H1 (cell line): ENCODE data around the gene EFHB. TPM values are rescaled to one million over a fixed set of nuclear protein-coding genes. Genes with fewer than 3 reads are reported as not detected.

Experiments
- CTCF ChIA-PET: fragments of 300-600 bp; sonication (Branson Sonifier 250); formaldehyde crosslinking; loops from one replicate; lab custom pipeline; 2021; ENCODE audit not compliant: partially characterized antibody; lab: Charles Lee
- POLR2A ChIA-PET: fragments of 300-600 bp; sonication (Branson Sonifier 250); formaldehyde crosslinking; loops from one replicate; lab custom pipeline; 2021; ENCODE audit warnings: inconsistent platforms; ENCODE audit not compliant: partially characterized antibody; lab: Charles Lee
- DNase-seq, 2 experiments: peaks; one replicate each; pipeline versions ENCODE4 v3.0.0 to v3.0.0-alpha.2; 2010 to 2022; ENCODE audit warnings: low spot score in 2 of 2, low read depth in 1 of 2, mixed read lengths in 1 of 2
- FAIRE-seq: peaks from 2 replicates; lab custom pipeline; 2011; peaks lifted over from hg19 to GRCh38; lab: Jason Lieb, UNC
- H2AFZ ChIP-seq: 2 replicates; pipeline ENCODE4 v1.8.1; 2012; ENCODE audit warnings: low read length, inconsistent platforms
- H2AK5ac ChIP-seq: 2 replicates; pipeline ENCODE4 v1.6.1; 2013; ENCODE audit warnings: low read depth, low read length
- H2BK120ac ChIP-seq: replicated peaks from 2 replicates; pipeline ENCODE3; 2013; ENCODE audit warnings: low read depth, low read length, inconsistent platforms
- H2BK12ac ChIP-seq: 2 replicates; pipeline ENCODE4 v1.6.1; 2013; ENCODE audit warnings: low read depth, low read length
- H2BK15ac ChIP-seq: 2 replicates; pipeline ENCODE4 v1.6.1; 2013; ENCODE audit warnings: low read length
- H2BK20ac ChIP-seq: 2 replicates; pipeline ENCODE4 v1.6.1; 2013; ENCODE audit warnings: low read length
- H2BK5ac ChIP-seq: 2 replicates; pipeline ENCODE4 v1.6.1; 2013; ENCODE audit warnings: low read depth, low read length
- H3K14ac ChIP-seq: 2 replicates; pipeline ENCODE4 v1.6.1; 2013; ENCODE audit warnings: inconsistent platforms; ENCODE audit not compliant: insufficient read length
- H3K18ac ChIP-seq: 2 replicates; pipeline ENCODE4 v1.6.1; 2013; ENCODE audit warnings: low read length; ENCODE audit errors: extremely low read depth
- H3K23ac ChIP-seq: 2 replicates; pipeline ENCODE4 v1.6.1; 2013; ENCODE audit warnings: inconsistent platforms; ENCODE audit not compliant: insufficient read length
- H3K23me2 ChIP-seq: 2 replicates; pipeline ENCODE4 v1.6.1; 2013; ENCODE audit warnings: low read depth, low read length
- H3K27ac ChIP-seq: 2 replicates; pipeline ENCODE4 v1.6.1; 2011; ENCODE audit warnings: low read depth, low read length, inconsistent platforms
- H3K27me3 ChIP-seq, 4 experiments: replicated peaks in 1 of 4; 1 replicate in 1 of 4; 2 replicates in 3 of 4; pipeline versions ENCODE4 v1.6.1 to v1.8.1; 2011 to 2013; ENCODE audit warnings: low read length in 3 of 4, mild to moderate bottlenecking in 3 of 4, inconsistent platforms in 2 of 4, mixed read lengths in 2 of 4, moderate library complexity in 1 of 4; ENCODE audit not compliant: control insufficient read depth in 3 of 4, insufficient read depth in 3 of 4; ENCODE audit errors: extremely low read depth in 1 of 4
- H3K36me3 ChIP-seq, 4 experiments: 2 replicates each; pipeline versions ENCODE4 v1.6.1 to v1.8.1; 2011 to 2013; ENCODE audit warnings: mild to moderate bottlenecking in 4 of 4, low read length in 3 of 4, moderate library complexity in 2 of 4, control low read depth in 1 of 4, inconsistent platforms in 1 of 4; ENCODE audit not compliant: insufficient read depth in 4 of 4, control insufficient read depth in 2 of 4
- H3K4ac ChIP-seq: replicated peaks from 2 replicates; pipeline ENCODE3; 2013; ENCODE audit warnings: low read length, low read depth, mixed read lengths, inconsistent platforms; ENCODE audit not compliant: insufficient read length
- H3K4me1 ChIP-seq, 4 experiments: replicated peaks in 1 of 4; 1 replicate in 1 of 4; 2 replicates in 3 of 4; pipeline versions ENCODE4 v1.6.1 to v1.8.1; 2011 to 2013; ENCODE audit warnings: low read length in 3 of 4, inconsistent platforms in 2 of 4, mixed read lengths in 1 of 4; ENCODE audit not compliant: insufficient read depth in 4 of 4, control insufficient read depth in 3 of 4
- H3K4me2 ChIP-seq, 2 experiments: 2 replicates each; pipeline versions ENCODE4 v1.6.1 to v1.8.1; 2011 to 2013; ENCODE audit warnings: low read depth in 2 of 2, low read length in 2 of 2, control low read depth in 1 of 2, inconsistent platforms in 1 of 2, mild to moderate bottlenecking in 1 of 2; ENCODE audit not compliant: insufficient read depth in 1 of 2
- H3K4me3 ChIP-seq, 4 experiments: fragments of 200-600, 300-600 bp in 1 of 4; sonication (generic), shearing (Covaris generic), sonication (Bioruptor Twin) in 1 of 4; 2 replicates each; pipeline versions ENCODE4 v1.5.1 to v1.8.1; 2011 to 2016; ENCODE audit warnings: low read length in 4 of 4, low read depth in 3 of 4, control low read depth in 2 of 4, inconsistent platforms in 2 of 4, mild to moderate bottlenecking in 2 of 4, mixed read lengths in 1 of 4, moderate library complexity in 1 of 4; ENCODE audit not compliant: insufficient read depth in 2 of 4; ENCODE audit errors: extremely low read depth in 1 of 4
- H3K56ac ChIP-seq: replicated peaks from 2 replicates; pipeline ENCODE3; 2013; ENCODE audit warnings: low read depth, mild to moderate bottlenecking, mixed read lengths, low read length, inconsistent platforms; ENCODE audit not compliant: insufficient read length
- H3K79me1 ChIP-seq: 2 replicates; pipeline ENCODE4 v1.6.1; 2013; ENCODE audit warnings: low read depth, low read length, control low read depth
- H3K79me2 ChIP-seq, 2 experiments: 2 replicates each; pipeline versions ENCODE4 v1.6.1 to v1.8.1; 2012 to 2013; ENCODE audit warnings: low read length in 2 of 2, mild to moderate bottlenecking in 2 of 2, inconsistent platforms in 1 of 2; ENCODE audit not compliant: insufficient read depth in 2 of 2, control insufficient read depth in 1 of 2
- H3K9ac ChIP-seq, 4 experiments: replicated peaks in 1 of 4; 1 replicate in 1 of 4; 2 replicates in 3 of 4; pipeline versions ENCODE4 v1.6.1 to v1.8.1; 2011 to 2013; ENCODE audit warnings: low read depth in 3 of 4, low read length in 3 of 4, control low read depth in 2 of 4, mild to moderate bottlenecking in 2 of 4, moderate library complexity in 2 of 4, inconsistent platforms in 1 of 4; ENCODE audit errors: extremely low read depth in 1 of 4
- H3K9me3 ChIP-seq, 2 experiments: 2 replicates each; pipeline versions ENCODE4 v1.6.1 to v1.8.1; 2012 to 2013; ENCODE audit warnings: mild to moderate bottlenecking in 2 of 2, moderate library complexity in 2 of 2, control low read depth in 1 of 2, inconsistent platforms in 1 of 2, low read depth in 1 of 2, low read length in 1 of 2, mixed read lengths in 1 of 2; ENCODE audit not compliant: insufficient read depth in 2 of 2
- H4K20me1 ChIP-seq, 2 experiments: replicated peaks in 1 of 2; 2 replicates each; pipeline versions ENCODE3 to v1.8.1; 2011 to 2013; ENCODE audit warnings: inconsistent platforms in 2 of 2, low read length in 2 of 2, mild to moderate bottlenecking in 1 of 2; ENCODE audit not compliant: insufficient read depth in 2 of 2, control insufficient read depth in 1 of 2
- H4K5ac ChIP-seq: 2 replicates; pipeline ENCODE4 v1.6.1; 2013; ENCODE audit warnings: low read length, low read depth, mixed read lengths, inconsistent platforms; ENCODE audit not compliant: insufficient read length
- H4K8ac ChIP-seq: 2 replicates; pipeline ENCODE4 v1.8.0; 2013; ENCODE audit warnings: mild to moderate bottlenecking, moderate library complexity, low read length, inconsistent platforms; ENCODE audit not compliant: insufficient read depth; ENCODE audit errors: extremely low read depth
- H4K91ac ChIP-seq: replicated peaks from 2 replicates; pipeline ENCODE3; 2013; ENCODE audit warnings: low read length, mixed read lengths, inconsistent platforms; ENCODE audit not compliant: insufficient read length
- KDM1A ChIP-seq: fragments of 200-600, 300-600 bp; sonication (generic); IDR thresholded peaks from 2 replicates; pipeline ENCODE4 v1.7.1; 2016; ENCODE audit warnings: mild to moderate bottlenecking, low read length, borderline replicate concordance
- RXRA ChIP-seq: IDR thresholded peaks from 2 replicates; pipeline ENCODE4 v1.6.1; 2011; ENCODE audit warnings: low read depth, mild to moderate bottlenecking, low read length, moderate library complexity; ENCODE audit not compliant: insufficient read depth
- WGBS, 2 experiments: shearing (Covaris generic) in 1 of 2; methylation state at CpG; one replicate each; pipeline versions ENCODE4 v1.1.6 to v1.1.7; 2013 to 2015; ENCODE audit warnings: low lambda C conversion rate in 2 of 2, mixed read lengths in 2 of 2, inconsistent platforms in 1 of 2, low coverage in 1 of 2, missing lambda C conversion rate in 1 of 2; ENCODE audit not compliant: insufficient replicate concordance in 2 of 2, insufficient coverage in 1 of 2, insufficient read length in 1 of 2; ENCODE audit errors: extremely low coverage in 1 of 2, missing lambda C conversion rate in 1 of 2; 5-methylcytosine and 5-hydroxymethylcytosine counted together
- polyA plus RNA-seq, 7 experiments: library from polyadenylated mRNA; depleted of rRNA in 3 of 7; stranded (reverse) in 5 of 7; unstranded in 2 of 7; fragments of >200 nt in 5 of 7; fragments of 200-250 nt in 2 of 7; gene quantifications; 1 replicate in 5 of 7; 2 replicates in 1 of 7; 4 replicates in 1 of 7; pipeline versions ENCODE4 v1.2.1 to v1.2.3, GENCODE V29; 2011 to 2013; ENCODE audit warnings: missing spikeins in 2 of 7, mixed read lengths in 2 of 7
- total RNA-seq: library from RNA; stranded (reverse); fragmentation: NEBNext Ultra II Directional; extraction: Animal tissue kit (Norgen Biotek cat#: 25700); gene quantifications from 2 replicates; pipeline ENCODE4 v1.2.1, GENCODE V29; 2021

The EFHB gene
- total and polyA plus RNA-seq, 2 of the 8 experiments (the other 6 are each of a cell fraction or from before 2014, with no cell fraction given) = 0.12 to 1.3 TPM

GRCh38 chr3:19898721-19899120 is 35.3 kb downstream of the EFHB start:
- no peak overlapping the region for H3K27ac ChIP-seq
- no peaks in the 10 kb centered on the region for H3K79me1 ChIP-seq
- H3K9ac ChIP-seq = no peak overlapping the region
- H2BK120ac ChIP-seq = no peak overlapping the region
- H3K4me2 ChIP-seq = no peak overlapping the region
- H3K23me2 ChIP-seq = no peaks in the 10 kb centered on the region
- H2BK15ac ChIP-seq = no peak overlapping the region
- no peak overlapping the region for H3K14ac ChIP-seq
- H3K4me1 ChIP-seq = no peaks in the 10 kb centered on the region
- no peak overlapping the region for H3K56ac ChIP-seq
- H4K91ac ChIP-seq = no peak overlapping the region
- no peaks in the 10 kb centered on the region for H4K20me1 ChIP-seq
- no peak overlapping the region for H3K4ac ChIP-seq
- H4K8ac ChIP-seq = no peak overlapping the region
- no peak for TF ChIP-seq RXRA
- no peak for TF ChIP-seq KDM1A
- H2BK5ac ChIP-seq = no peak overlapping the region
- no peak overlapping the region for H2BK12ac ChIP-seq
- WGBS, 2 experiments = 87% methylated on average over 2 of the region's 2 CpGs; no CpG with 5 or more reads in 1 of the 2 experiments
- DNase-seq (no peak), FAIRE-seq (no peak)
- no peaks in the 10 kb centered on the region for H3K27me3 ChIP-seq
- no peak overlapping the region for H4K5ac ChIP-seq
- no peak overlapping the region for H3K23ac ChIP-seq
- no peaks in the 10 kb centered on the region for H3K36me3 ChIP-seq
- H3K9me3 ChIP-seq = no peaks in the 10 kb centered on the region
- no peak overlapping the region for H2BK20ac ChIP-seq
- no peak overlapping the region for H2AFZ ChIP-seq
- H3K4me3 ChIP-seq = no peak overlapping the region
- POLR2A ChIA-PET = no interaction called here
- H3K18ac ChIP-seq = no peak overlapping the region
- no peaks in the 10 kb centered on the region for H3K79me2 ChIP-seq
- CTCF ChIA-PET = interaction anchor here (0.6 to 1.4 kb wide), 2 partner anchors 51 to 846 kb away, joined by 3 to 4 read pairs; no protein-coding TSS in a partner anchor
- H2AK5ac ChIP-seq = no peak overlapping the region
